ENCODE data around the gene IGFBP5.

The IGFBP5 gene

DNA sequence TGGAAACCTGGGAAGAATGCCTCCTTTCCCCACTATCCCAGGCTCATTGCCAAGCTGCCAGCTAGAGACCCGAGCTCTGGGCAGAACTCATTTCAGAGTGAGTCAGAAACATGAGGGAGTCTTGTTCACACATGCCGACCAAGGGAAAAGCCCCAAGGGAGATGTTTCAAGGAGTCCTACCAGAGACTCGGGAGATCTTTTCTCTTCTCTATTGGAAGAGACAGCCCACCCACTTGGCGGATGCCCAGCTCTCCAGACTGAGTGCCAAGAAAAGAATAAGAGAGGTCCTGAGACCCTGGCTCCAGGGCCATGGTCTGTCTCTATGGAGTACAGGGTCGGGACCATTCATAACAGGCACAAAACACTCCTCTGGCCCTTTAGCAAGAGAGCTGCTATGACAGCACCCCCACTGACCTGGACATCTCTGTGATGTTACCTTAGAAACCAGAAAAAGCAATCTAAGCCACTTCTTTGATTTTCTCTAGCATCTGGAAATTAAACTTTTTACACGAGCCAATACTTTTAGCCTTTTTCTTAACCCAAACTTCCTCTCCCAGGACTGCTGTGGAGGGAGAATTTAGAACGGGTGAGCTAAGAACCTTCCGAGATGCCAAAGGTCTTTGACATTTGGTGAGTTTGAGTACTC is 18.5 kb upstream of the IGFBP5 start:
- DNase-seq = peak; percentile 98

DNA sequence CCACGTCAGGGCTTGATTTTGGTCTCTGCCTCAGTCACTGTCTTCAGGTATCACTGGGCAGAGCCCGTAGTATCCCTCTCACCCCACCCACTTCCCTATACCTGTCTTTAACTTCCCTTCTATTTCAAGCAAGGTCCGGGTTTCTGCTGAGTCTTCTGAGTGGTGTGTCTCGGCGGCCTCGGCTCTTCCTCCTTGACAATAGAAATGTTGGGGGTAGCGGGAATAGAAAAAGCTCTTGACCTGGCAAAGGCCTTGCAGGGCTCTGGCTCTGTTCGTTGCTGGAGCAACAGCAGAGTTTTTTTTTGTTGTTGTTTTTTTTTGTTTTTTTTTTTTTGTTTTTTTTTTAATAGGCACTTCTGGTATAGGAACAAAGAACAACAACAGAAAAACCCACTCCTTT is 16.0 kb upstream of the IGFBP5 start:
- no peak for DNase-seq

DNA sequence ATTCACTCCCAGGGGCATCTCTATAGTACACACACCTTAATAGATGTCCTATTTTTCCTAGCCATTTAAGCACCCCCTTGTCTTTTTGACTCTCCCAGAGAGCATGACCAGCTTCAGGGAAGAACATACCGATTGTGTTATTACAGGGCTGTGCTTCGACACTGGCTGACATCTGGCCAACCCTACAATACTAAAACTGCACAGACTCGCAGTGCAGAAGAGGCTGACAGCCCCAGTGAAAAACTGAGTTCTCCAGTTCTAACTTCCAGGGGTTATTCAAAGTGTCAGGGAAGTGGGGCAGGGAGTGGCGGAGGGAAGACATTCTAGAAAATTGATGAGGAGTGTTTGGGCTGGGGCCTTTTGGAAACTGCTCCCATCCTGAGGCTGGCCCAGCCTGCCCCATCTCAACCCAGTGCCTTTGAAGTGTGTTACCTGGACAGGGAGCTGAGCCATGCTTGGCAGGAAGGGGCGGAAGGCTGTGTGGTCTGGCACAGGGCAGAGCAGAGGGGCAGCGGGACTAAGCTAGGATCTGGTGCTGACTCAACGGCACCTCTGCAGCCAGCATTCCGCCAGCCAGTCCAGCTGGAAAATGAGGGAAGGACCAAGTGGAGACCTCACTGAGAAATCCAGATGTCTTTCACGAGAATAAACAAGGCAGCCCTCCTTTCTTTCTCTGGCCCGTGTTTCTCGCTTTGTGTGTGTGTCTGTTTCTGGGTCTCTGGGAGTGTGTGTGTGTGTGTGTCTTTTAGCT is 15.4 kb upstream of the IGFBP5 start:
- DNase-seq = peak; percentile 66

DNA sequence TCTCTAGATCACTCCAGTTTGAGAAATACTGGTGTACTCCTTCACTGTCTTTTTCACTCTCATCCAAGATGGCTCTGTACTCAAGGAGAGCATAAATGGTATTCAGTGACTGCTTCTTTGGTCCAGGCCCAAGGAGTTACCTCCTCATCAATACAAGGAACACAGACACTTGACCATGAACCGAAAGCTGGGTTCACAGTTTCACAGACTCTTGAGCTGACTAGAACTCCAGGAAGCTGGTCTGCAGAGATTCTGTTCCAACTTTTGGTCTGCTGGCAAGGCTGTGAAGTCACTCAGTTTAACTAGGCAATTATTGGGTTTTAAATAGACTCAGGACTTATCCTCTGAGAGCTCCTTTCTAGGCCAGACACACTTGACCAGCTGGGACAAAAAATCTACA is 7.4 kb upstream of the IGFBP5 start:
- no peak for DNase-seq

DNA sequence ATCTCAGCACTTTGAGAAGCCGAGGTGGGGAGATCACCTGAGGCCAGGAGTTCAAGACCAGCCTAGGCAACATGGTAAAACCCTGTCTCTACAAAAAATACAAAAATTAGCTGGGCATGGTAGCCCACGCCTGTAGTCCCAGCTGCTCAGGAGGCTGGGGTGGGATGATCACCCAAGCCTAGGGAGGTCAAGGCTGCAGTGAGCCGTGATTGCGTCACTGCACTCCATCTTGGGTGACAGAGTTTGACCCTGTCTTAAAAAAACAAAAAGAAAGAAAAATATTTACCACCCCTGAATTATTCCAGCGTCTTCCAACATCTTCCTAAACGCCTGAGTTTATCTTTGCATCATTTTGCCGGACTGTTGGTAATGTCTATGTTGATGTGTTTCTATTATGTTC is 6.2 kb upstream of the IGFBP5 start:
- DNase-seq = no peak

DNA sequence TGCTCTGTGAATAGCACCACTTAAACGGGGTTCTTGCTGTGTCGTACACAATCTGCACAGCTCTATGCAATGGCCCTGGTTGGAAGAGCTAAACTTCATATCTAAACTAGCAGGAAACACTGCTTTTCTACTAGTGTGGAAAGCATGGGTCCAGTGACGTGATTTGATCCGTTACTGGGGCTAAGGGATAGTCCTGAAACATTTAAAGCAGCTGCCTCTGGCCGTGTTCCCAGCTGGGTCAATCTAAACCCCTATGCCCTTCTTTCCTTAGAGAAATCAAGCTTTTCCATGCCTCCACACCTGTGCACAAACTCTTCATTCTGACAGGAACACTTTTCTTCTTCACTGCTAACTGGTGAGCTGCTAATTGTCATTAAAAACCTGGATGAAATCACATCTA is 5.4 kb upstream of the IGFBP5 start:
- DNase-seq = no peak

DNA sequence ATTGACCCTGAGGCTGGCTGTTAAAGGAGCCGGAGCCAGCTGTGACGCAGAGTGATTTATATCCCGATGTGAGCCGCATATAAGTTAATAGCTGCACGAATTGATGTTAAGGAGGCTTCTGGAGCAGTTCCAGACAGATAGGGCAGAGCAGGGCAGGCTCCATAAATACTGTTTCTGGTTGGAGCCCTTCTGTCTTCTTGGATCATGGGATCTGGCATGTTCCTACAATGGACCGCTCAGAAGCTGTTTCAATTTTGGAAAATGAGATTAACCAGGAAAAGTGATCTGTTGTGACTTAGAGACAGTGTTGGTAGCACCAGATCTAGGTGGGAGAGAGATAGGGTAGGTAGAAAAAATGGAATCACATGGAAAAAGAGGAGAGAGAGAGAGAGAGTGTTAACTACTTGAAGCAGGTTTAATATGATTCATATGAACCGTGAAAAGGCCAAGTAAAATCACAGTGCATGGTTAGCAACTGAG is 4.8 kb upstream of the IGFBP5 start:
- DNase-seq = no peak

DNA sequence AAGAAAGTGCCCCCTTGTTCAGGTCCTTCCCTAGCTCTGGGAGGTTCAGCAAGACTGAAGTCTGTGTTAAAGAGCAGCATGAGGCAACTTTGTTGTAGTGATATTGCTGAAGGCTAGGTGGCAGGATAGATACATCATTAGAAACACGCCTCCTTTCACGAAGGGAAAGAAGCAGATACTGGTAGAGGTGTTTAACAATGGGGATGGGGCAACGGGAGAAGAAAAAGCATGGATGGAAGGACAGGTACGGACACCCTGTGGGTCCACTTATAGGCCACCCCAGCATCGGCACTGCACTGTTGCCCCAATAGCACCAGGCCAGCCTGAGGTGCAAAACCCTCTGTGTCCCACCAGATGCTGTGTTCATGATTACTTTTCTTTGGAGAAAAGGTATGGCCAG is 3.5 kb upstream of the IGFBP5 start:
- peak; percentile 77 for DNase-seq

DNA sequence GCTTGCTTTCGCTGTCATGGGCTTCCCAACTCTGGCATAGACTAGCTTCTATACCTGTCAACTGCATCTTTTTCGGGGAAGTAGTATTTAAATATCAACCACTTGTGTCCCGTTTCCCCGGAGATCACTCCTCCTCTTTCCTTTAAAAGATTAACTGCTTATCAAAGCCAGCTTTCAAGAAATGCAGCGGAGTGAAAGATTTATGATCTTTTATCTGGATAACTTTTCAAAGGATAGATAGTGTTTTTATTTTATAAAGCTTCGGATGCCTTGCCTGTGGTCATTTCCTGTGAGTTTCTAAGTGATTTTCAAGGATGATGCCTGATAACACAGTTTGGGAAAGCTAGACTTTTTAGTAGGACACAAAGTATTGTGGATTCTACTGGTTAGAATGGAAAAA is 2.9 kb upstream of the IGFBP5 start:
- DNase-seq = no peak

DNA sequence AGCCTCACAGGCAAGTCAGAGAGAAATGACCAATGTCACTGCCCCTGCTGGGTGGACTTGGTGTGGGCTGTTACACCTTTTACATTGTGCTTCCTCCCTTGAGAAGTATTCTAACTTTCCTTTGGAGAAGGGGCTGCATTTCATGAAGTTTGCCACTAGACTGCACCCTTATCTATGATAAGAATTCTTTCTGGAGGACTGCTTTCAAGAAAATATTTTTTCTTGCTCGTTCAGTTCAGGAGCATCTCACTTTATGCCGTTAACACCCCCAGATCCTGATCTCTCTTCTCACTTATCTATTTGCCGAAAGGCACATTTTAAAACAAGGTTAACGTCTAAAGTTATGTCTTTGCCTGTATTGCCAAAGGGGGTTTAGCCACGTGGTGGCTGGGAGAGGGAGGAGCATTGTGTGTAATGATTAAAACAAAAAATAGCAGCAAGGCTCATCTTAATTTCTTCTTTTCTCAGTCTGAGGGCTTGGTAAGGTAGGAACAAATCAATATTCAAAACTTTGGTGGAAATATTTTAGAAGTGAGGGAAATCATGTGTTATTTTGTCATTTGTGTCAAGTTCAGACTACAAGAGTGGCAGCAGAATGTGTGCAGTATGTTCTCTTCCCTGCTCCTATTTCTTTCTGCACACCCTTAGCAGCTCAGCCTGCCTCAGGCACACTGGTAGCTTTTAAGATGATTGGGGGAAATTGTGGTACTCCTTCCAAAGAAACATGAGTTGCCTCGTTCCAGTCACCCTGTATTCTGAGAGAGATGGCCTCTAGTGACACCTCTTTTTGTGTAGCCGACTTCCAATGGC is 1.6 kb upstream of the IGFBP5 start:
- DNase-seq = peak; percentile 58

DNA sequence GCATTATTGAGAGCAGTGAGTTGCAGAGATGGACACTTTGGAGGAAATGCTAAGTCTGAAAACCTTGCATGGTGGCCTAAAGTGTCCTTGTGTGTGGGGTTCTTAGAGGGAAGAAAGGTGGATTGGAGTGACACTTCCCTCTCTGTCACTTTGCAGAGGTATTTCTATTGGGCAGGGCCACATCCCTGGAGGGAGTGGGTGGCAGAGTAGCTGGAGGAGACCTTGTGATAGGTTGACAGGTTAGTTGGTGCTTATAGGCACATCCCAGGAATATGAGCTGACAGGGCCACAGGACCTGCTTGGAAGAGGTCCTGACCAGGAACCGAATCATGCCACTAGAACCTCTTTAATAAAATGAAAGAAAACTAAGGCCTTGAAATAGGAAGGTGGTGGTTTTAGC is 972 bp upstream of the IGFBP5 start:
- DNase-seq = no peak

DNA sequence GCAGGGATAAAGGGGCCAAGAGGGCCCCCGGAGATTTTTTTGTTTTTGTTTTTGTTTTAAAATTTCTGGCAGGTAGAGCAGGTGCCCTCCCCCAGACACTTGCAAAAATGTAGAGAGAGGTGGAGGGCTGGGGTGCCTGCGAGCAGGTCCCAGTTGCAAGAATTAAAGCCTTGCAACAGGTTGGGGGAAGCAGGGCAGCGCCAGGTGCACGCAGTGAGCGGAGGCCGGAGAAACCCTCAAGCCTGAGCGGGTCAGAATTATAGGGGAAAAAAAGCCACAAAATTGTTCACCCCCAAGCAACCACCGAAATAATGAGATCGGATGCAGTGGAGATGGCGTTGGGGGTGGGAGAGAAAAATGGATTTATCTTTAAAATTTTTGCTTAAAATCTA is 527 bp downstream of the IGFBP5 start:
- DNase-seq = no peak

DNA sequence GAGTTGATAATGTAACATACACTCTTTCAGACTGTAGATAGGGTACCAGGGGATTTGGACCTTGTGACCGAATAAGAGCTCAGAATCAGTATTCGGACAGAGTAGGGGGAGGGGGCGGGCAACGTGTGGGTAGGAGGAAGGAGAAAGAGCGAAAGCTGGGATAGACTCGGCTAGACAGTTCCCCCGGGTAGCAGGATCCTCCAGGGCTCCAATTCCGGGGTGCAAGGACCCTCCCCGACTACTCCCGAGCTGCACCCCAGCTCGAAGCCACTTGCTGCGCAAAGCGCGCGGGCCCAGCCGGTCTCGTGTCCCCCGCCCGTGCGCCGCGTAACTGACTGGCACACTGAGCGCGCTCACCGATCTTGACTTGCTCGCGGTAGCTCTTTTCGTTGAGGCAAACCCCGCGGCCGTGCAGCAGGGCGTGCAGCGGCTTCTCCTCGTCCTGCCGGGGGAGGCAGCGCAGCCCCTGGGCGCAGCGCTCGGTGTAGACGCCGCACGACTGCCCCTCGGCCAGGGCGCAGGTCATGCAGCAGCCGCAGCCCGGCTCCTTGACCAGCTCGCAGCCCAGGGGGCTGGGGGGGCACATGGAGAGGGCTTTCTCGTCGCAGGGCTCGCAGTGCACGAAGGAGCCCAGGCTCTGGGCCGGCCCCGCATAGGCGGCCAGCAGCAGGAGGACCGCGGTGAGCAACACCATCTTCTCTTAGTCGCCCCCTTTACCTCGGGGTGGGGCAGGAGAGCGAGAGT is 1.1 kb downstream of the IGFBP5 start:
- DNase-seq = peak; percentile 42

DNA sequence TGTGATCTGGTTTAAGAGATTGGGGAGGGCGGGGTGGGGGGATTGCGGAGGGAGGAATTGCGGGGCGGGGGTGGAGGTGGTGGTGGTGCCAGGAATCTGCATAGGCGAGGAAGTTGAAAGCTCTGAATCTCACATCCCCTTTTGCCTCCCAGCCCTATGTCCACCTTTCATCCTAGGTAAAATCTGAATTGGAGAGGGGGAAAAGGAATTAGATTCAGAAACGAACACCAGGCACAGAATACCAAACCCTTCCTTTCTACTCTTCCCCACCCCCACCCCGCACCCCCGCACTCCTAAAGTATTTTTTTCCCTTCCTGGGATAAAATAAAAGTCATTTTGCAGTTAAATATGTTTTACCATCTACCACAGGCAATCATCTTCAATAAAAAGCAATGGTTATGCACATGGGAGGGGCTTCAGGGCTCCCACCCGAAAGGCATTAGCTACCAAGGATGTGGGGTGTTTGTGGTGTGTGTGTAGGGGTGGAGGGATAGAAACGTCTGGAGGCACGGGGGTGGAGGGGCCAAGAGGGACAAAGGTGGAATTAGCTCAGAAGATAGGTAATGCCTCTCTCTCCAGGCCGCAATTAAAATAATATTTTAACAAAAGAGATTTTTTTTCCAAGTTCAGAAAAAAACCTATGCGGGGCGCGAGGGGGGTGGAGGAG is 1.8 kb downstream of the IGFBP5 start:
- no peak for DNase-seq

DNA sequence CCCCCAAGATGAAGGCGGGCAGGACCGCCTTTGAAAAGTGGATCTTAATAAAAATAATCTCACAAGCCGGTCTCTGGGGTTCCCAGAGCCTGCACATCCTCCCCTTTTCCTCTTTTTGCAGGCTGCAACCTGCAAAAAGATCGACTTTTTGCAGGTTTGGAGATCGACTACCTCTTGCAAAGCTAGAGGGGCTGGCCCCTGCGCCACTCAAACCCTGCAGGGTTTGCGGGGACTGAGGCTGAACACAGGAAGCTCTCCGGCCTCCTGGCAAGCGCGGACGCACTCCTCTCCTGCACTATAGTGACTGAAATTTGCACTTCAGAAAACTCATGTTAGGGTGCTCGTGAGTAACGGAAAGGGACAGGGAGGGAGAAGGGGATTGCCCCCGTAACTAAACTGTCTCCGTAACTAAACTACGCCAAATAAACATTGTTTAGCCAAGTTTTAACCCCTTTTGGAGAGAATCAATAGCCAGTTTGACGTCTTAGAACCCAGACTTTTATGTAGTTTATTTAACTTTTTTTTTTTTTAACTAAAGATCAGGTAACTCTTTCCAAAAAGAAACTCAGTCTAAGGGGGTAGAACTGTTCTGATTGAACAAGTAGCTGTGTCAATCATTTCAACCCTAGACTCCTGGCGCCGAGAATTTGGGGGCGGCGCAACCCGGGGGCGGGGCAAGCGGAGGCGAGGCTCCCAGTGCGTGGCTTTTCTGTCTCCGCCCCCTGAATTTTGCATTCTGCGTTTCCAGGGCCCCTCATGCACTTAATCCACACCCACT is 2.5 kb downstream of the IGFBP5 start:
- peak; percentile 73 for DNase-seq

DNA sequence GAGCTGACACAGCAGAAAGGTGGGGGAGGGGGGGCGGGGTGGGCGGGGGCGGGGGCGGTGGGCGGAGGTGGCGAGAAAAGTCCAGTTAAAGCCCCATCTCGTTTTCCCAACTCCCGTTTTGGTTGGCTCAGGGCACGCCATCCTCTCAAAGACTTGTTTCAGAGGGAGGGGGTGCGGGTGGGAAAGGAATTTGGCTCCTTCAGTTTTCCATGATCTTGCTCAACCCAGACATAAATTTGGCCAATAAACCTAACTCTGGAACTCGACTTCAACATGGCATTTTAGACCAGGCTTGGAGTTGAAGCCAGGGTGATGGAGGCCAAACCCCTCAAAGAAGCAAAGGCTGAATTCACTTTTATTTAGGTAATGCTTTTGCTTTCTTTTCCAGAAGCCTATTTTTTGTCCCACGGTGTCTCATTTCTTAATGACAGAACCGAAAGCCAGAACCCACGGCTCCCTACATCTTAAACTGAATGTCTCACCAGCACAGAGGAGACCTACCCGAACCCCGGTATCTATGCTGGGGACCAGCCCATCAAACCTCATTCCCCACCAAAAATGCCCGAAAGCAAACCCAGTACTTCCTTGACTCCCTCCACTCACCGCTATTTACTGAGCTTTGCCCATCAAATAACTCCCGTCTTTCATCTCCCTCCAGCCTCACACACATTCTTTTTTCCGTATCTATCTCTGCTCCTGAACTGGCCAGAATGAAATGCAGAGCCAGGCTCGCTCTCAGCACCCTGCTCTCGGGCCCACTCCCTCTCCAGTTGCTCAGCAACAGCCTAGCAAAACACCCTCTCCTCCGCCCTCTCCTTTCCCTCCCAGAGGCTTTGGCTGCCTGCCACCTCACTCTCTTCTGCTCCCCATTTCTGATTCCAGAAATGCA is 4.3 kb downstream of the IGFBP5 start:
- DNase-seq = peak; percentile 85

DNA sequence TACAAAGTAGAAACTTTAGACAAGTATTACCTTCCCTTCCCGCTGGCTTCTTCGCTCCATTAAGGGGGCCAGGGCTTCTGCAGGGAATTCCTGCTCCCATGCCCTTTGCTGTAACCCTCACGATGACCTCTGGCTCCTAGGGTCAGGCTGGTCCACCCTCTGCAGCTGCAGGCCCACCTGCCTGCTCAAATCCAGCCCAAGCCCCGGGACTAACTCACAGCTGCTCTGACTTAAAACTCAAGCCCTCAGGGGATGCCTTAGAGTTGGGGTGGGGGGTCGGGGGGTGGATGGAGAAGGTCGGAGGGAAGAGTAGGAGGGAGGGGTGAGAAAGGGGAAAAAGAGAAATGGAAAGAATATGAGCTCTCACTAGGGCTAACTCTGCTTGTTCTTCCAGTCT is 4.9 kb downstream of the IGFBP5 start:
- no peak for DNase-seq

DNA sequence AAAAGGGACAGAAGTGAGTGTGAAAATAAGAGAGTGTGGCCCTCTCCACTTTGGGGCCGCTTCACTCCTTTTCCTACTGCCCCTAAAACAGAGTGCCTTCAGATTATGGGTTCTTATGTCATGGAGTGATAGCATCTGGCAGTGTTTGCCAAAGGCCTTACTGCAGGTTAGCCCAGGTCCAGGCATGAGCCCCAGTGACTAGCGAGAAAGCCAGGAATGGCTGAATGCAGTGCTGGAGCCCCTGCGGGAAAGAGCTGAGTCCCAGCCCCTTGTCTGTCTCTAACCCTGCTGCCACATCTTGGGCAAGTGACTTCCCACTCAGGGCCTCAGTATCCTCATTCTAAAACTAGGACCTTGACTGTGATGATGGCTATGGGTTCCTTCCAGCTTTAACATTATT is 6.0 kb downstream of the IGFBP5 start:
- no peak for DNase-seq

DNA sequence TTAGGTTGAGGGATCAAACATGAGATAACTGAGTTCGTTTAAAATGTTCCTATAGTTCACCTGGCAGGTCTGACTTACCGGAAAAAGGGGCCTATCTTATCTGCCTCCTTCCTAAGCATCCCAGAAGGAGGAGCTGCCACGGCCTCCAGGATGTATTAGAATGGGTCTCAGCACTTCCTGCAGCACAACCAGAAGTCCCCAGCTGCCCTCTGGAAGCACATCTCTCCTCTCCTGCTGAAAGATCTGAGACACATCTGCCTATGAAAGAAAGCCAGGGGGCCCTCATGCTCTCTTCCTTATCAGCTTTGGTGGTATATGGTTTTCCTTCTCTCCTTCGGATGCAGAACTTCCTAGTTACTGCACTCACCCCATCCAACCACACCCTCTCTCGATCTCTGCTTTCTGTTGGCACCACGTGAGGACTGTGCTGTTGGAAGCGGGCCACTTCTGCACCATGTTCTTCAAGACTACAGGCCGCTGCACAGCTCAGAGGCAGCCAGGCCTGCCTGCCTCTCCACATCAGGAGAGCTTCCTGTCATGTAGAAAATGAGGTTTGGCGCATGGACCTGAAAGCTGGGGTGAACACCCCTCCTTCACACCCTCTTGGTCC is 6.5 kb downstream of the IGFBP5 start:
- no peak for DNase-seq

DNA sequence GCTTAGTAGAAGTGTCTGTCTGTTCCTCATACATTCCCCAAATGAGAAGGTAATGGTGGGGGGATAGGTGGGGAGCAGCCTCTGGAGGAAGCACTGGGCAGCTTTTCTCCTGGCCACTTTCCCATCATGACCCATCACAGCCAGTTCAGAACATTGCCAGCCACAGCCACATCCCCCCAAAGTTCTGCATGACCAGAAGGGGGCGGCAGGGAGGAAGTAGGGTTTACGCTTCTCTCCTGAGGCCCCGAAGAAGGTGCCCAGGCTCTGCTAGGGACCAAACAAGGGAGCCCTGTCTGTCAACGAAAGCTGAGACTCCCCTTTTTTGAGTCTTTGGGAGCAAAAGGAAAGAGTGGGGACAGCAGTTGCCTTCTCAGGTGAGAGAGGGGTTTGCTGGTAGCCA is 7.7 kb downstream of the IGFBP5 start:
- DNase-seq = no peak

Data from fibroblast of upper back skin (primary cell).